ENCODE measurements around the gene LZTFL1. TPM values are rescaled to one million over a fixed set of nuclear protein-coding genes. Genes with fewer than 3 reads are reported as not detected.

The LZTFL1 gene
- total RNA-seq, 1 donor from 2014 or later: 6.7 TPM

- Histone ChIP-seq H3K9me3 (no peaks in the 10 kb centered on the region), H3K27me3 (no peaks in the 10 kb centered on the region), H3K36me3 (no peaks in the 10 kb centered on the region), H3K27ac (no peak overlapping the region), H3K4me1 (no peaks in the 10 kb centered on the region), H3K4me3 (no peak overlapping the region)
- TF ChIP-seq, protein P1, sequence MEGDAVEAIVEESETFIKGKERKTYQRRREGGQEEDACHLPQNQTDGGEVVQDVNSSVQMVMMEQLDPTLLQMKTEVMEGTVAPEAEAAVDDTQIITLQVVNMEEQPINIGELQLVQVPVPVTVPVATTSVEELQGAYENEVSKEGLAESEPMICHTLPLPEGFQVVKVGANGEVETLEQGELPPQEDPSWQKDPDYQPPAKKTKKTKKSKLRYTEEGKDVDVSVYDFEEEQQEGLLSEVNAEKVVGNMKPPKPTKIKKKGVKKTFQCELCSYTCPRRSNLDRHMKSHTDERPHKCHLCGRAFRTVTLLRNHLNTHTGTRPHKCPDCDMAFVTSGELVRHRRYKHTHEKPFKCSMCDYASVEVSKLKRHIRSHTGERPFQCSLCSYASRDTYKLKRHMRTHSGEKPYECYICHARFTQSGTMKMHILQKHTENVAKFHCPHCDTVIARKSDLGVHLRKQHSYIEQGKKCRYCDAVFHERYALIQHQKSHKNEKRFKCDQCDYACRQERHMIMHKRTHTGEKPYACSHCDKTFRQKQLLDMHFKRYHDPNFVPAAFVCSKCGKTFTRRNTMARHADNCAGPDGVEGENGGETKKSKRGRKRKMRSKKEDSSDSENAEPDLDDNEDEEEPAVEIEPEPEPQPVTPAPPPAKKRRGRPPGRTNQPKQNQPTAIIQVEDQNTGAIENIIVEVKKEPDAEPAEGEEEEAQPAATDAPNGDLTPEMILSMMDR (IDR thresholded peaks at IDR 0.05): no peak
- intact Hi-C loops (cut with DNase I): no loop called here
- DNase-seq (ENCODE audit: low spot score in 2 of 2): no peak
These were observed 54.4 kb downstream of the LZTFL1 start for GRCh38 chr3:45787551-45787950.

DNA sequence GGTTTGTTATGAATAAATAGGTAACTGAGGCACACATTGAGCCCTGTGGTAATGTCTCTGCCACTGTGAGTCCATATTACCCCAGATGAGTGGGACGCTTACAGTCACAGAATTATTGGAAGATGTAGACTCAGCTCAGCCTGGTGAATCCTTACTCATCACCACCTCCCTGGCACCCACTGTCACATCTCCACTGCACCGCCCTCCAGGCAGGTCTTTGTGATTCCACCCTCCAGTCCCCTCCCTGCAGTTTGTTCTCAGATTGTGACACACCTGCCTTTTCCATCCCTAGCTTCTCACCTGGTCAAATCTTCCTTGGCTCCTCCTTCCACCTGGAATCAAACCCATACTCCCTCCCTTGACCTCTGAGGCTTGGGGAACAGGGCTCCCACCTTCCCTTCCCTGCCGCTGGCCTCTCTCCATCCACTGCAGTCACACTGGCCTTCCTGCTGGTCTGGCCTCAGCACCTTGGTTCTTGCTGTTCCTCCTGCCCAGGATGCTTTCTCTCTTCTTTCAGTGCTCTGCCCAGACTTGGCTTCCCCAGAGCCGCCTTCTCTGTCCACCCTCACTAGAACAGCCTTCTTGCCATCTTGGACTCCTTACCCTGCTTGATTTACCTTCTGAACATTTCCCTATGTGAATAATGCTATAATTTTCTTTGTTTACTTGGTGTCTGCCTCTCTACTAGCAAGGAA, 55.0 kb downstream of the LZTFL1 start:
- Histone ChIP-seq H3K36me3 (no peaks in the 10 kb centered on the region), H3K27ac (no peak overlapping the region), H3K27me3 (no peaks in the 10 kb centered on the region), H3K4me3 (no peak overlapping the region), H3K4me1 (no peaks in the 10 kb centered on the region), H3K9me3 (no peaks in the 10 kb centered on the region)
- DNase-seq (ENCODE audit: low spot score in 2 of 2): no peak
- intact Hi-C loops (cut with DNase I): no loop called here
- TF ChIP-seq, protein P1 (IDR thresholded peaks at IDR 0.05): no peak

GRCh38 chr3:45785605-45786150, 56.2 kb downstream of the LZTFL1 start:
- H3K27ac ChIP-seq: no peak overlapping the region
- H3K27me3 ChIP-seq: no peaks in the 10 kb centered on the region
- TF ChIP-seq, protein P1 (IDR thresholded peaks at IDR 0.05): no peak
- no peaks in the 10 kb centered on the region for H3K4me1 ChIP-seq
- H3K9me3 ChIP-seq: no peaks in the 10 kb centered on the region
- DNase-seq (ENCODE audit: low spot score in 2 of 2): no peak
- H3K4me3 ChIP-seq: no peak overlapping the region
- H3K36me3 ChIP-seq: no peaks in the 10 kb centered on the region
- intact Hi-C loops (cut with DNase I): no loop called here

- Histone ChIP-seq H3K27me3 (no peaks in the 10 kb centered on the region), H3K4me1 (no peaks in the 10 kb centered on the region), H3K9me3 (no peaks in the 10 kb centered on the region), H3K36me3 (no peaks in the 10 kb centered on the region), H3K4me3 (no peak overlapping the region), H3K27ac (no peak overlapping the region)
- intact Hi-C loops (cut with DNase I): no loop called here
- DNase-seq (ENCODE audit: low spot score in 2 of 2): peak in 1 of 2 donors; percentile 21
- TF ChIP-seq, protein P1 (IDR thresholded peaks at IDR 0.05): no peak
These were observed 58.3 kb downstream of the LZTFL1 start for GRCh38 chr3:45783667-45784066.

- DNase-seq (ENCODE audit: low spot score in 2 of 2): no peak
- Histone ChIP-seq H3K9me3 (no peaks in the 10 kb centered on the region), H3K27me3 (no peaks in the 10 kb centered on the region), H3K36me3 (no peaks in the 10 kb centered on the region), H3K4me1 (no peaks in the 10 kb centered on the region), H3K27ac (no peak overlapping the region), H3K4me3 (no peak overlapping the region)
- TF ChIP-seq, protein P1 (IDR thresholded peaks at IDR 0.05): no peak
- intact Hi-C loops (cut with DNase I): no loop called here
These were observed 59.5 kb downstream of the LZTFL1 start for GRCh38 chr3:45782381-45782780.

All from ascending aorta (tissue), 2 donors.